ENCODE results near the gene USPL1.
A peak's percentile ranks its signal among the peaks of the same experiment; 100 is the strongest.

Gene USPL1

GRCh38 chr13:30617315-30618185, at the start of gene USPL1:
Gene USPL1, plus strand, starts transcription at chr13:30617920. Its CDS starts 3,221 bp downstream, at chr13:30621141.
- Histone ChIP-seq H3K9ac (ENCODE audit: low read length) (peak within 1 kb of the TSS; percentile 96), H3K27me3 (ENCODE audit: control insufficient read depth, insufficient read depth, low read length) (no peaks in the 10 kb centered on the region), H3K27ac (ENCODE audit: low read length) (peak within 1 kb of the TSS; percentile 98), H3K9me3 (ENCODE audit: control insufficient read depth, low read depth, low read length) (no peaks in the 10 kb centered on the region), H3K36me3 (ENCODE audit: control insufficient read depth, low read depth, low read length) (peaks cover 7% of the 10 kb centered on the region), H3K4me1 (ENCODE audit: control insufficient read depth, low read depth, low read length) (peaks cover 24% of the 10 kb centered on the region), H3K4me3 (ENCODE audit: low read length) (peak within 1 kb of the TSS; percentile 85)

GRCh38 chr13:30569901-30570576, 47.7 kb upstream of the USPL1 start:
- Histone ChIP-seq H3K4me1 (ENCODE audit: control insufficient read depth, low read depth, low read length) (no peaks in the 10 kb centered on the region), H3K27ac (ENCODE audit: low read length) (no peak overlapping the region), H3K9me3 (ENCODE audit: control insufficient read depth, low read depth, low read length) (no peaks in the 10 kb centered on the region), H3K9ac (ENCODE audit: low read length) (no peak overlapping the region), H3K4me3 (ENCODE audit: low read length) (no peak overlapping the region), H3K36me3 (ENCODE audit: control insufficient read depth, low read depth, low read length) (no peaks in the 10 kb centered on the region), H3K27me3 (ENCODE audit: control insufficient read depth, insufficient read depth, low read length) (no peaks in the 10 kb centered on the region)

DNA sequence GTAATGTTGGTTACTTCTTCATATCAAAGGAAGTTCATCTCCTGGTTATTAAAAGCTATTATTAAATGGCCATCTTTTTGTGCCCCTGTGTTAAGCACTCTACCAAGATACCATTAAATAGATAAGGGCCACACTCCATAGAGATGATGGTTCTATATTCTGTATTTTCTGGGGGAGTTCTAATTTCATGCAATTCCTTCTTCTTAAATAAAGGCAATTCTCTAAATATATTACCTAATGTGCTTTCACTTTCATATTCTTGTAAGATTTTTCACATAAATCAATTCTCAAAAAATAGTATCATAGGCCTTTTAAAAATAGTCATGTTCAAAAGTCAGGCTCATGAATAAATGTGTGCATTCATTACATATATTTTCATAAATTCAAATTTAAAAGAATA, 47.0 kb upstream of the USPL1 start:
- Histone ChIP-seq H3K9ac (ENCODE audit: low read length) (no peak overlapping the region), H3K36me3 (ENCODE audit: control insufficient read depth, low read depth, low read length) (no peaks in the 10 kb centered on the region), H3K27me3 (ENCODE audit: control insufficient read depth, insufficient read depth, low read length) (no peaks in the 10 kb centered on the region), H3K4me1 (ENCODE audit: control insufficient read depth, low read depth, low read length) (no peaks in the 10 kb centered on the region), H3K4me3 (ENCODE audit: low read length) (no peak overlapping the region), H3K9me3 (ENCODE audit: control insufficient read depth, low read depth, low read length) (no peaks in the 10 kb centered on the region), H3K27ac (ENCODE audit: low read length) (no peak overlapping the region)

DNA sequence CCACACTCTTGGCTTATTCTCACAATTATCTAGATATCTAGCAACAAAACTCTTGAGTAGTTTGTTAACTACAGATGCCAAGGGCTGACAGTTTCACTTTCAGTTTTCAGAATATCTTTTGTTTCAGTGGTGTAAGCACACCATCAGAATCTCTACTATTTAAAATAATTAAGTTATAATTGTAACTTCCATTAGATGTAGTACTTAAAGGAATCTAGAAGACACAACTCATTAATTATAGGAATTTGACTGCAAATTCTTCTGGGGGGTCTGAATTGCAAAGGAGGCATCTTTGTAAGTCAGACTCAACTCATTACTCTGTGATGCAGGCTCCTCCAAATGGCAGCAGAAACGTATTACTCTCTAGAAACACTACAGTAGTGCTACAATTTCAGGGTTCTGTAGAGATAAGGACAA, 44.9 kb upstream of the USPL1 start:
- no peaks in the 10 kb centered on the region for H3K4me1 ChIP-seq (ENCODE audit: control insufficient read depth, low read depth, low read length)
- no peak overlapping the region for H3K9ac ChIP-seq (ENCODE audit: low read length)
- no peaks in the 10 kb centered on the region for H3K27me3 ChIP-seq (ENCODE audit: control insufficient read depth, insufficient read depth, low read length)
- no peaks in the 10 kb centered on the region for H3K9me3 ChIP-seq (ENCODE audit: control insufficient read depth, low read depth, low read length)
- H3K36me3 ChIP-seq (ENCODE audit: control insufficient read depth, low read depth, low read length), result no peaks in the 10 kb centered on the region
- H3K4me3 ChIP-seq (ENCODE audit: low read length), result no peak overlapping the region
- no peak overlapping the region for H3K27ac ChIP-seq (ENCODE audit: low read length)

- Histone ChIP-seq H3K9ac (ENCODE audit: low read length) (no peak overlapping the region), H3K27ac (ENCODE audit: low read length) (no peak overlapping the region), H3K4me3 (ENCODE audit: low read length) (no peak overlapping the region), H3K9me3 (ENCODE audit: control insufficient read depth, low read depth, low read length) (no peaks in the 10 kb centered on the region), H3K4me1 (ENCODE audit: control insufficient read depth, low read depth, low read length) (peaks cover 4% of the 10 kb centered on the region), H3K27me3 (ENCODE audit: control insufficient read depth, insufficient read depth, low read length) (no peaks in the 10 kb centered on the region), H3K36me3 (ENCODE audit: control insufficient read depth, low read depth, low read length) (no peaks in the 10 kb centered on the region)
Measured at GRCh38 chr13:30576528-30576927, 41.2 kb upstream of the USPL1 start.

- no peak overlapping the region for H3K27ac ChIP-seq (ENCODE audit: low read length)
- peaks cover 4% of the 10 kb centered on the region for H3K4me1 ChIP-seq (ENCODE audit: control insufficient read depth, low read depth, low read length)
- H3K9me3 ChIP-seq (ENCODE audit: control insufficient read depth, low read depth, low read length), result no peaks in the 10 kb centered on the region
- no peak overlapping the region for H3K4me3 ChIP-seq (ENCODE audit: low read length)
- no peak overlapping the region for H3K9ac ChIP-seq (ENCODE audit: low read length)
- no peaks in the 10 kb centered on the region for H3K27me3 ChIP-seq (ENCODE audit: control insufficient read depth, insufficient read depth, low read length)
- H3K36me3 ChIP-seq (ENCODE audit: control insufficient read depth, low read depth, low read length), result no peaks in the 10 kb centered on the region
Measured at GRCh38 chr13:30577401-30577852, 40.3 kb upstream of the USPL1 start.

DNA sequence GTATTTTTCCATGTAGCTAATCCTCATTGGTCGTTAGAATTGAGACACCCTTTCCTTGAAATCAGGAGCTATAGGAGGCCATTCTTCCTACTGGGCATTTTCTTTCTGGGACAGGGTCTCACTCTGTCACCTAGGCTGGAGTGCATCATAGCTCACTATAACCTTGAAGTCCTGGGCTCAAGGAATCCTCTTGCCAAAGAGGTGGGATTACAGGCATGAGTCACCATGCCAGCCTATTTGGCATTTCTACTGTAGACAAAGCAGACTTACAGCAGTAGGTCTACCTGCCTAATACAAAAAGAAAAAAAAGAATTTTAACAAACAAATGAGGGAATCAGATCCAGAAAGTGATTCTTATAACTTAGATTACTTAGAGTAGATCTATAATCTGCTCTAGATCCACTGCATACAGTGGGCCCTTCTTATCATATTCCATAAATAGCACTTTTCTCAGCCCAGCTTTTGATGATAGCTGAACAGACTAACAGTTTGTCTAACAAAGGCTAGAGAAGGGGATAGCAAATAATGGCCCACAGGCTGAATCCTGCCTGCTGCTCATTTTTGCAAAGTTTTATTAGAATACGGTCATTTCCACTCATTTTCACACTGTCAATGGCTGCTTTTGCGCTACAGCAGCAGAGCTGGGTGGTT, 36.7 kb upstream of the USPL1 start:
- H3K4me3 ChIP-seq (ENCODE audit: low read length), result no peak overlapping the region
- no peaks in the 10 kb centered on the region for H3K9me3 ChIP-seq (ENCODE audit: control insufficient read depth, low read depth, low read length)
- no peaks in the 10 kb centered on the region for H3K36me3 ChIP-seq (ENCODE audit: control insufficient read depth, low read depth, low read length)
- H3K27me3 ChIP-seq (ENCODE audit: control insufficient read depth, insufficient read depth, low read length), result no peaks in the 10 kb centered on the region
- H3K9ac ChIP-seq (ENCODE audit: low read length), result no peak overlapping the region
- peaks cover 4% of the 10 kb centered on the region for H3K4me1 ChIP-seq (ENCODE audit: control insufficient read depth, low read depth, low read length)
- no peak overlapping the region for H3K27ac ChIP-seq (ENCODE audit: low read length)

DNA sequence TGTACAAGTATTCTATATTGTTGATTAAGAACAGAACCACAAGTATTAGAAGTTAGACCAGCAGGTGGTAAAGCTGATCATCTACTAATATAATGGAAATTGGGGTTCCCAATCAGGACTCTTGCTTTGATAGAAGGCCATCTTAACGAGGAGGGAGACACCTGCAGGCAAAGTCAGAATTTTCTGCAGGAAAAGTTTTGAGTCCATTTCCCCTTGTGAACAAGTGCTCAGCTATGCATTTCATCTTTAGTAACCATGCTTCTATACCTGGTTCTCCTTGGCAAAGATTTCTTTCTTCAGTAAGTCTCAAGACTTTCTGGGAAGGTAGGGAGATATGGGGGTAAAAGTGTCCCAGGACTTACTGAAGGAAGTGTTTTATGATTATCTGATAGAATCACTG, 36.1 kb upstream of the USPL1 start:
- Histone ChIP-seq H3K36me3 (ENCODE audit: control insufficient read depth, low read depth, low read length) (no peaks in the 10 kb centered on the region), H3K4me3 (ENCODE audit: low read length) (no peak overlapping the region), H3K9me3 (ENCODE audit: control insufficient read depth, low read depth, low read length) (no peaks in the 10 kb centered on the region), H3K27ac (ENCODE audit: low read length) (no peak overlapping the region), H3K27me3 (ENCODE audit: control insufficient read depth, insufficient read depth, low read length) (no peaks in the 10 kb centered on the region), H3K4me1 (ENCODE audit: control insufficient read depth, low read depth, low read length) (peaks cover 4% of the 10 kb centered on the region), H3K9ac (ENCODE audit: low read length) (no peak overlapping the region)

DNA sequence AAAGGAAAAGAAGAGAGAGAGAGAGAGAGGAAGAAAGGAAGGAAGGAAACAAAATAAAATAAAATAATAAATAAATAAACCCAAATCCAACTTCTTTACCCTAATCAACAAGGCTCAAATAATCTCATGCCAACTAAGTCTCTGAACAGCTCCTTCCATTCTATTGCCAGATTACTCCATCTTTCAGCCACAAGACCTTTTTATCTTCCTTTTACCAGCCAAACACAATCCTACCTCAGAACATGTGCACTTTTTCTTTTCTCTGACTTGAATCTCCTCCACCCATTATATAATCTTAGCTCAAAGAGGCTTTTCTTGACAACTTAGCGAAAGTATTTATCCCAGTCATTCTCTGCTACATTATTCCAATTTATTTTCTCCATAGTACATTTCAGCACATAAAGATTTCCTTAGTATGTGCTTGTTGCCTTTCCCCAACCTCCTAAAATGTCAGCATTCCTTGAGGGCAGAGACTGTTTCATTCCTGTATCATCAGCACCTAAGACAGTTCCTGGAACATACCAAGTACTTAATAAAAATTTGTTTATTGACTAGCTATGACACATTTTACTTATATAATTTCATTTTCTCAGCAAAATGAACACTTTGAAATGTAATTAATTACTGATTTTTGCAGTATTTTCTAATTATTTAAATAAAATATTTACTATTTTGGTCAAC, 33.5 kb upstream of the USPL1 start:
- Histone ChIP-seq H3K4me3 (ENCODE audit: low read length) (no peak overlapping the region), H3K27ac (ENCODE audit: low read length) (no peak overlapping the region), H3K9ac (ENCODE audit: low read length) (no peak overlapping the region), H3K9me3 (ENCODE audit: control insufficient read depth, low read depth, low read length) (no peaks in the 10 kb centered on the region), H3K36me3 (ENCODE audit: control insufficient read depth, low read depth, low read length) (no peaks in the 10 kb centered on the region), H3K4me1 (ENCODE audit: control insufficient read depth, low read depth, low read length) (peaks cover 4% of the 10 kb centered on the region), H3K27me3 (ENCODE audit: control insufficient read depth, insufficient read depth, low read length) (no peaks in the 10 kb centered on the region)

GRCh38 chr13:30585748-30586262, 31.9 kb upstream of the USPL1 start:
- no peak overlapping the region for H3K27ac ChIP-seq (ENCODE audit: low read length)
- H3K9ac ChIP-seq (ENCODE audit: low read length), result no peak overlapping the region
- peaks cover 2% of the 10 kb centered on the region for H3K4me1 ChIP-seq (ENCODE audit: control insufficient read depth, low read depth, low read length)
- no peaks in the 10 kb centered on the region for H3K27me3 ChIP-seq (ENCODE audit: control insufficient read depth, insufficient read depth, low read length)
- no peaks in the 10 kb centered on the region for H3K9me3 ChIP-seq (ENCODE audit: control insufficient read depth, low read depth, low read length)
- H3K4me3 ChIP-seq (ENCODE audit: low read length), result no peak overlapping the region
- H3K36me3 ChIP-seq (ENCODE audit: control insufficient read depth, low read depth, low read length), result no peaks in the 10 kb centered on the region

DNA sequence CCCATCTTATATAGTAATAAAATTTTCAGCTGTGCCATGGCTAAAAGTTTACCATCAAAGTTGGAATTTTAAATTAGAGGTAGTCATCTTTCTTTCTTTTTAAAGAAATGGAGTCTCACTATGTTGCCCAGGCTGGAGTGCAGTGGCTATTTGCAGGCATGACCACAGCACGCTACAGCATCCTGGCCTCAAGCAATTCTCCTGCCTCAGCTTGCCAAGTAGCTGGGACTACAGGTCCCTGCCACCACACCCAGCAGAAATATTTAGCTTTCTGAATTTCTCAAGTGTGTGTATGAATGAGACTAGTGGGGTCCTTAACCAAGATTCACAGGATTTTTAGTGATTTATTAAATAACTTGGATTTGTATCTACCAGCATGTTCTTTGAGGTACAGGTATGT, 30.5 kb upstream of the USPL1 start:
- no peak overlapping the region for H3K27ac ChIP-seq (ENCODE audit: low read length)
- H3K27me3 ChIP-seq (ENCODE audit: control insufficient read depth, insufficient read depth, low read length), result no peaks in the 10 kb centered on the region
- H3K4me1 ChIP-seq (ENCODE audit: control insufficient read depth, low read depth, low read length), result no peaks in the 10 kb centered on the region

More for the DNA sequence above, 30.5 kb upstream of the USPL1 start:
- no peak overlapping the region for H3K4me3 ChIP-seq (ENCODE audit: low read length)
- H3K36me3 ChIP-seq (ENCODE audit: control insufficient read depth, low read depth, low read length), result no peaks in the 10 kb centered on the region
- H3K9me3 ChIP-seq (ENCODE audit: control insufficient read depth, low read depth, low read length), result no peaks in the 10 kb centered on the region
- H3K9ac ChIP-seq (ENCODE audit: low read length), result no peak overlapping the region

All from iPS-18a (cell line).